ENCODE results near the gene GSTM5.

GRCh38 chr1:109687641-109688499 is 24.2 kb upstream of the GSTM5 start, which contains the start of gene GSTM1:
- TF ChIP-seq CTCF (IDR thresholded peaks at IDR 0.05; ENCODE audit: control extremely low read depth in 1 of 3, insufficient read depth in 1 of 3, low read depth in 1 of 3, low read length in 3 of 3) (peak in 2 of 3 experiments; percentile 29 to 56; a peak in 3 of 4 replicates), POLR2AphosphoS5 (IDR thresholded peaks at IDR 0.05; ENCODE audit: low read depth, low read length) (0 out of 2 replicates have a peak, but pooled peaks have one; percentile 52)

Data from H1 (cell line).